Measurements from ENCODE around the gene CER1.

DNA sequence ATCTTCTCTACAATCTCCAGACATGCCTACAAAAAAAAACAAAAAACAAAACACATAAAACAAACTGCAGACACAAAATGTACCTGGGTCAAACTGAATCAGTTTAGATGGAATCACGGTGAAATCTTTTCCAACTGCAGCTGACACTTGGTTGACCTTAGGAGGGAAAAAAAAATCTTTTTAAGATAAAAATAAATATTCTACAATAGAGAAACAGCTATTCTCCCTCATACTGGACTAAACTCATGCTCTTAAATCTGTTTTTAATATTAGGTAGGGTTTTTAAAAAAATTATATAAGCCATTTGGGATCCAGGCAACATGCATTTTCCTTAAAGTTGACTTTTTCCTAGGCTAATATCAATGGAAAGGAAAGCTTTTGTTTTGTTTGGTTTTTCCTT lies 33.8 kb upstream of the CER1 start:
- TF ChIP-seq, protein P1, sequence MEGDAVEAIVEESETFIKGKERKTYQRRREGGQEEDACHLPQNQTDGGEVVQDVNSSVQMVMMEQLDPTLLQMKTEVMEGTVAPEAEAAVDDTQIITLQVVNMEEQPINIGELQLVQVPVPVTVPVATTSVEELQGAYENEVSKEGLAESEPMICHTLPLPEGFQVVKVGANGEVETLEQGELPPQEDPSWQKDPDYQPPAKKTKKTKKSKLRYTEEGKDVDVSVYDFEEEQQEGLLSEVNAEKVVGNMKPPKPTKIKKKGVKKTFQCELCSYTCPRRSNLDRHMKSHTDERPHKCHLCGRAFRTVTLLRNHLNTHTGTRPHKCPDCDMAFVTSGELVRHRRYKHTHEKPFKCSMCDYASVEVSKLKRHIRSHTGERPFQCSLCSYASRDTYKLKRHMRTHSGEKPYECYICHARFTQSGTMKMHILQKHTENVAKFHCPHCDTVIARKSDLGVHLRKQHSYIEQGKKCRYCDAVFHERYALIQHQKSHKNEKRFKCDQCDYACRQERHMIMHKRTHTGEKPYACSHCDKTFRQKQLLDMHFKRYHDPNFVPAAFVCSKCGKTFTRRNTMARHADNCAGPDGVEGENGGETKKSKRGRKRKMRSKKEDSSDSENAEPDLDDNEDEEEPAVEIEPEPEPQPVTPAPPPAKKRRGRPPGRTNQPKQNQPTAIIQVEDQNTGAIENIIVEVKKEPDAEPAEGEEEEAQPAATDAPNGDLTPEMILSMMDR (conservative IDR thresholded peaks at IDR 0.05): no peak
- no peak for TF ChIP-seq ZFX (IDR thresholded peaks at IDR 0.05)

All from C4-2B (cell line).